Esophagus muscularis mucosa (tissue), 4 donors: ENCODE results near the gene SPINK2. TPM values are rescaled to one million over a fixed set of nuclear protein-coding genes. Genes with fewer than 3 reads are reported as not detected.
A peak's percentile ranks its signal among the peaks of the same experiment; 100 is the strongest.

Experiments
- DNase-seq: peaks from one replicate; pipeline ENCODE4 v3.0.0-alpha.2; 2017; ENCODE audit errors: extremely low spot score
- H3K27ac ChIP-seq, 4 donors: fragments of 200-600 bp; sonication (generic); replicated peaks in 1 of 4; 1 replicate in 3 of 4; 2 replicates in 1 of 4; pipeline ENCODE4 v1.5.1; 2016 to 2019; ENCODE audit warnings: mild to moderate bottlenecking in 1 of 4
- H3K27me3 ChIP-seq, 4 donors: fragments of 200-600 bp; sonication (generic); one replicate each; pipeline versions ENCODE4 v1.5.1 to v1.6.0; 2016 to 2019
- H3K36me3 ChIP-seq, 4 donors: fragments of 200-600 bp; sonication (generic); one replicate each; pipeline ENCODE4 v1.5.1; 2016 to 2019
- H3K4me1 ChIP-seq, 4 donors: fragments of 200-600 bp; sonication (generic); one replicate each; pipeline ENCODE4 v1.5.1; 2016 to 2019
- H3K4me3 ChIP-seq, 4 donors: fragments of 200-600 bp; sonication (generic); 1 replicate in 2 of 4; 2 replicates in 2 of 4; pipeline ENCODE4 v1.5.1; 2016 to 2019; ENCODE audit warnings: mild to moderate bottlenecking in 4 of 4, moderate library complexity in 1 of 4
- H3K9me3 ChIP-seq, 4 donors: fragments of 200-600 bp; sonication (generic); 1 replicate in 3 of 4; 2 replicates in 1 of 4; pipeline ENCODE4 v1.5.1; 2016 to 2019
- EP300 ChIP-seq: sonication (generic); formaldehyde crosslinking; IDR thresholded peaks from one replicate; pipeline ENCODE4 v1.6.1; 2017; ENCODE audit warnings: antibody characterized with exemption
- POLR2A ChIP-seq: fragments of 450-650 bp; IDR thresholded peaks from one replicate; pipeline ENCODE4 v1.6.1; 2017; ENCODE audit warnings: antibody characterized with exemption, moderate library complexity, mild to moderate bottlenecking, low read depth
- POLR2AphosphoS5 ChIP-seq, 2 donors: sonication (generic); formaldehyde crosslinking; IDR thresholded peaks; one replicate each; pipeline ENCODE4 v1.6.1; 2017; ENCODE audit warnings: antibody characterized with exemption in 2 of 2
- whole genome bisulfite sequencing: methylation state at CpG from one replicate; pipeline ENCODE4 v1.1.5; 2018; 5-methylcytosine and 5-hydroxymethylcytosine counted together
- intact Hi-C: fragments of 100-400 bp; cut with DNase I; formaldehyde crosslinking; loops from one replicate; pipeline ENCODE4 v1.15.1; 2023
- total RNA-seq, 4 donors: library from RNA; depleted of rRNA; stranded (reverse); fragments of >200 nt; gene quantifications; one replicate each; pipeline versions ENCODE4 v1.1.0 to v1.2.1, GENCODE V29; 2016
- TF ChIP-seq, protein P1 (sequence below), 3 experiments: fragments of 200-600 bp in 2 of 3; fragments of 450-650 bp in 1 of 3; sonication (generic) in 2 of 3; IDR thresholded peaks; one replicate each; pipeline ENCODE4 v1.5.1; 2017 to 2019; ENCODE audit warnings: antibody characterized with exemption in 3 of 3, mild to moderate bottlenecking in 2 of 3, moderate library complexity in 1 of 3

The SPINK2 gene
- total RNA-seq, 4 donors from 2014 or later = not detected

DNA sequence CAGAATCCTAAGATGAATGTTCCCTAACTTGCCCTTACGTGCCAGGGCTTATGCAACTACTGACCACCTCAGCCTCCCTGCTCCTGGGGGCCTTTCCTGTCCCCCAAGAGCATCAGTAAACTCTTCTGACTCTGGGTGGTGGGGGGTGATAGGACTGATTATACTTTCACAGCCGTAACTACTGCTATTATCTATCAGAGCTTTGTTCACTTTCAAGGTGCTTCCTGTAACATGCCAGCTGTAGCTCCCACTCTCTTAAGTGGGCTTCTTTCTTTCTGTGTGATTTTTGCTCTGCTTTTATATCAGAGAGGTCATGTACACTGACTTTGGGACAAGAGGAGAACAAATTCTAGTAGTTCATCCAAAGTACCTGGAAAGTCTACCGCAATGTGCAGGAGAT lies 25.3 kb downstream of the SPINK2 start:
- intact Hi-C loops = no loop called here
- Histone ChIP-seq H3K27me3 (no peaks in the 10 kb centered on the region), H3K4me1 (peaks cover 0 to 21% (median 20%) of the 10 kb centered on the region in 4 donors), H3K36me3 (no peaks in the 10 kb centered on the region), H3K27ac (no peak overlapping the region), H3K9me3 (no peaks in the 10 kb centered on the region), H3K4me3 (no peak overlapping the region)
- TF ChIP-seq EP300 (no peak), POLR2A (no peak), POLR2AphosphoS5 (IDR thresholded peaks at IDR 0.05) (no peak)
- TF ChIP-seq, protein P1, sequence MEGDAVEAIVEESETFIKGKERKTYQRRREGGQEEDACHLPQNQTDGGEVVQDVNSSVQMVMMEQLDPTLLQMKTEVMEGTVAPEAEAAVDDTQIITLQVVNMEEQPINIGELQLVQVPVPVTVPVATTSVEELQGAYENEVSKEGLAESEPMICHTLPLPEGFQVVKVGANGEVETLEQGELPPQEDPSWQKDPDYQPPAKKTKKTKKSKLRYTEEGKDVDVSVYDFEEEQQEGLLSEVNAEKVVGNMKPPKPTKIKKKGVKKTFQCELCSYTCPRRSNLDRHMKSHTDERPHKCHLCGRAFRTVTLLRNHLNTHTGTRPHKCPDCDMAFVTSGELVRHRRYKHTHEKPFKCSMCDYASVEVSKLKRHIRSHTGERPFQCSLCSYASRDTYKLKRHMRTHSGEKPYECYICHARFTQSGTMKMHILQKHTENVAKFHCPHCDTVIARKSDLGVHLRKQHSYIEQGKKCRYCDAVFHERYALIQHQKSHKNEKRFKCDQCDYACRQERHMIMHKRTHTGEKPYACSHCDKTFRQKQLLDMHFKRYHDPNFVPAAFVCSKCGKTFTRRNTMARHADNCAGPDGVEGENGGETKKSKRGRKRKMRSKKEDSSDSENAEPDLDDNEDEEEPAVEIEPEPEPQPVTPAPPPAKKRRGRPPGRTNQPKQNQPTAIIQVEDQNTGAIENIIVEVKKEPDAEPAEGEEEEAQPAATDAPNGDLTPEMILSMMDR (IDR thresholded peaks at IDR 0.05) = no peak
- DNase-seq = no peak
- WGBS = 79% methylated on average over 3 of the region's 3 CpGs

DNA sequence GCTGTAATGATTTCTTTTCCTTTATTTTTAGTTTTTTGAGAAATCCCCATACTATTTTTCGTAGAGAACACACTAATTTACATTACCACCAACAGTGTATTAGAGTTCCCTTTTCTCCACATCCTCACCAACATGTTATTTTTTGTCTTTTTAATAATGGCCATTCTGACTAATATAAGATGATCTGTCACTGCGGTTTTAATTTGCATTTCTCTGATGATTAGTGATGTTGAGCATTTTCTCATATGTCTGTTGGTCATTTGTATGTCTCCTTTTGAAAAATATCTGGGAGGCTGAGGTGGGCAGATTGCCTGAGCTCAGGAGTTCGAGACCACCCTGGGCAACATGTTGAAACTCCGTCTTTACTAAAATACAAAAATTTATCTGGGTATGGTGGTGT lies 30.2 kb downstream of the SPINK2 start:
- DNase-seq = no peak
- no peak for TF ChIP-seq EP300
- no peak for TF ChIP-seq POLR2AphosphoS5 (IDR thresholded peaks at IDR 0.05)
- no peak for TF ChIP-seq POLR2A
- TF ChIP-seq, protein P1 (IDR thresholded peaks at IDR 0.05) = no peak
- no peaks in the 10 kb centered on the region for H3K9me3 ChIP-seq
- WGBS = 91% methylated on average over 4 of the region's 4 CpGs
- no peaks in the 10 kb centered on the region for H3K27me3 ChIP-seq
- intact Hi-C loops = no loop called here
- H3K36me3 ChIP-seq = no peaks in the 10 kb centered on the region
- no peak overlapping the region for H3K4me3 ChIP-seq
- H3K27ac ChIP-seq = no peak overlapping the region
- H3K4me1 ChIP-seq = peaks cover 0 to 14% (median 11%) of the 10 kb centered on the region in 4 donors

DNA sequence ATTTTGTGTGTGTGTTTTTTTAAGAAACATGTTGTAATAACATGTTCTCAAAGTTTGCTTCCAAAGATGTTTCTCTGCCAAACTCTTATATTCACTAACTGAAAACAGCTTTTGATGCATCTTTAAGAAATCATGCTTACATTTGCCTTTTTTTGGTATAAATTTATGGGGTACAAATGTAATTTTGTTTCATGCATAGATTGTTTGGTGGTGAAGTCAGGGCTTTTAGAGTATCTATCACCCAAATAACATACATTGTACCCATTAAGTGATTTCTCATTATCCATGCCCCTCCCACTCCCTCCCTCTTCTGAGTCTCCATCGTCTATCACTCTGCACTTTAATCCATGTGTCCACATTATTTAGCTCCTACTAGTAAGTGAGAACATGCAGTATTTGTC lies 30.8 kb downstream of the SPINK2 start:
- no peak for DNase-seq
- no peaks in the 10 kb centered on the region for H3K27me3 ChIP-seq
- intact Hi-C loops = no loop called here
- H3K27ac ChIP-seq = no peak overlapping the region
- 64% methylated on average over 1 of the region's 1 CpG for WGBS
- no peaks in the 10 kb centered on the region for H3K9me3 ChIP-seq
- no peaks in the 10 kb centered on the region for H3K36me3 ChIP-seq
- H3K4me1 ChIP-seq = peaks cover 0 to 14% (median 11%) of the 10 kb centered on the region in 4 donors
- H3K4me3 ChIP-seq = no peak overlapping the region
- TF ChIP-seq POLR2A = no peak

DNA sequence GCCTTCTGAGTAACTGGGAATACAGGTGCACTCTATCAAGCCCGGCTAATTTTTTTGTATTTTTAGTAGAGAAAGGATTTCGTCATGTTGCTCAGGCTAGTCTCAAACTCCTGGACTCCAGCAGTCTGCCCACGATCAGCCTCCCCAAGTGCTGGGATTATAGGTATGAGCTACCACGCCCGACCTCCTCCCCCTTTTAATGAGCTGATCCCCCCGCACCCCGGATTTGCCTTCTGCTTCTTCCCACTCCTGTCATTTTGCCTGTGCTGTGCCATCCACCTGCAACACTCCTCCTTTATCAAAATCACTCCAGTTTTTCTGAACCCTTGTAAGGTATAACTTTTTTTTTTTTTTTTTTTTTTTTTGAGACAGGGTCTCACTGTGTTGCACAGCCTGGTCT lies 33.4 kb downstream of the SPINK2 start:
- Histone ChIP-seq H3K4me3 (no peak overlapping the region), H3K36me3 (no peaks in the 10 kb centered on the region), H3K4me1 (peaks cover 0 to 14% (median 11%) of the 10 kb centered on the region in 4 donors), H3K27me3 (no peaks in the 10 kb centered on the region), H3K9me3 (no peaks in the 10 kb centered on the region), H3K27ac (no peak overlapping the region)
- intact Hi-C loops = no loop called here
- TF ChIP-seq, protein P1 (IDR thresholded peaks at IDR 0.05) = no peak
- TF ChIP-seq POLR2AphosphoS5 (IDR thresholded peaks at IDR 0.05) (no peak), EP300 (no peak), POLR2A (no peak)
- 85% methylated on average over 7 of the region's 7 CpGs for WGBS
- DNase-seq = no peak

DNA sequence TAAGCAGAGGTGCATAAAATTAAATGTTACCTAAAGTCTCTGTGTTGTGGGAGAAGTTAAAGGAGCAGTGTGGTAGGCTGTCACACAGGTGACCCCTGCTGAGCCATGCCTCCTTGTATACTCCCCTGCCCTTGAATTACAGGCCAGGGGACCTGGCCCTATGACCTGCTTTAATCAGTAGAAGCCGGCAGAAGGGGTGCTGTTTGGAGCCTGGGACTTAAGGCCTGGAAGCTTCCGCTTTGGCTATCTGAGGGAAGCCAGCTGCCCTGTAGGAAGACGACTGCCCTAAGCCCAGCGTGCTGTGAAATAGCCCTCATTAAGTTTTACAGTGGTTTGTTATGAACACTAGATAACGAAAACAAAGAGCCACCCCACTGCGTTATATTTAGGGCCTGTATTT lies 34.1 kb downstream of the SPINK2 start:
- Histone ChIP-seq H3K4me1 (peaks cover 0 to 14% (median 11%) of the 10 kb centered on the region in 4 donors), H3K36me3 (no peaks in the 10 kb centered on the region), H3K27ac (peak overlapping the region in 3 of 4 donors; percentile 4 to 65 (median 18)), H3K27me3 (peaks cover 0 to 3% (median 0%) of the 10 kb centered on the region in 4 donors), H3K9me3 (no peaks in the 10 kb centered on the region), H3K4me3 (no peak overlapping the region)
- TF ChIP-seq, protein P1 (IDR thresholded peaks at IDR 0.05) = no peak
- no peak for TF ChIP-seq POLR2A
- no peak for TF ChIP-seq POLR2AphosphoS5 (IDR thresholded peaks at IDR 0.05)
- no peak for TF ChIP-seq EP300
- WGBS = 48% methylated on average over 6 of the region's 6 CpGs
- intact Hi-C loops = no loop called here
- no peak for DNase-seq
